Small intestine (tissue), 7 donors: Measurements from ENCODE around the gene SCNN1A. TPM values are rescaled to one million over a fixed set of nuclear protein-coding genes. Genes with fewer than 3 reads are reported as not detected.

Source experiments
- DNase-seq, 2 donors: peaks; one replicate each; pipeline versions ENCODE4 v3.0.0 to v3.0.0-alpha.2; 2013
- FAIRE-seq: peaks from 2 replicates; lab custom pipeline; 2012; peaks lifted over from hg19 to GRCh38; lab: Jason Lieb, UNC
- H3K27ac ChIP-seq, 3 donors: one replicate each; pipeline ENCODE4 v1.5.1; 2013; ENCODE audit warnings: low read length in 2 of 3, mild to moderate bottlenecking in 2 of 3, control low read depth in 1 of 3, inconsistent platforms in 1 of 3, low read depth in 1 of 3, moderate library complexity in 1 of 3
- H3K27me3 ChIP-seq, 3 donors: one replicate each; pipeline ENCODE4 v1.6.1; 2013; ENCODE audit warnings: low read length in 3 of 3, inconsistent platforms in 1 of 3; ENCODE audit not compliant: control insufficient read depth in 3 of 3, insufficient read depth in 3 of 3
- H3K36me3 ChIP-seq, 3 donors: one replicate each; pipeline ENCODE4 v1.6.1; 2013; ENCODE audit warnings: low read length in 3 of 3, inconsistent platforms in 1 of 3, low read depth in 1 of 3, mild to moderate bottlenecking in 1 of 3, moderate library complexity in 1 of 3; ENCODE audit not compliant: control insufficient read depth in 3 of 3, insufficient read depth in 2 of 3
- H3K4me1 ChIP-seq, 3 donors: one replicate each; pipeline ENCODE4 v1.6.1; 2013; ENCODE audit warnings: low read length in 2 of 3, inconsistent platforms in 1 of 3, low read depth in 1 of 3, mild to moderate bottlenecking in 1 of 3, moderate library complexity in 1 of 3; ENCODE audit not compliant: control insufficient read depth in 3 of 3, insufficient read depth in 2 of 3
- H3K4me3 ChIP-seq, 3 donors: one replicate each; pipeline ENCODE4 v1.5.1; 2013; ENCODE audit warnings: low read length in 3 of 3, control low read depth in 1 of 3, inconsistent platforms in 1 of 3, low read depth in 1 of 3, mild to moderate bottlenecking in 1 of 3, moderate library complexity in 1 of 3
- H3K9me3 ChIP-seq, 2 donors: one replicate each; pipeline ENCODE4 v1.6.1; 2013; ENCODE audit warnings: low read depth in 1 of 2, low read length in 1 of 2; ENCODE audit not compliant: control insufficient read depth in 2 of 2, insufficient read depth in 1 of 2
- WGBS, 3 donors: extraction: QIAGEN DNeasy Blood & Tissue Kit; methylation state at CpG; one replicate each; pipeline ENCODE4 v1.1.7; 2013; 5-methylcytosine and 5-hydroxymethylcytosine counted together
- polyA plus RNA-seq, 4 donors: library from polyadenylated mRNA; stranded (reverse) in 3 of 4; unstranded in 1 of 4; fragments of 200-250 nt in 3 of 4; fragments of 120-200 nt in 1 of 4; gene quantifications; one replicate each; pipeline versions ENCODE4 v1.2.1 to v1.2.3, GENCODE V29; 2013
- donor health status: healthy with polysubstance abuse.
- donor health status: control.
- donor health status: control.
- donor health status: Bipolar disorder and iron deficiency.
- donor health status: healthy.

SCNN1A gene
- polyA plus RNA-seq, 4 donors = 12.3 to 47.1 (median 16.6) TPM

GRCh38 chr12:6327229-6328041 is 47.9 kb downstream of the SCNN1A start:
- FAIRE-seq = no peak
- Histone ChIP-seq H3K9me3 (no peaks in the 10 kb centered on the region), H3K27me3 (no peaks in the 10 kb centered on the region), H3K4me3 (no peak overlapping the region), H3K27ac (peak overlapping the region in 2 of 3 donors; percentile 10 to 63), H3K4me1 (peaks cover 0 to 33% (median 7%) of the 10 kb centered on the region in 3 donors), H3K36me3 (peaks cover 19 to 91% (median 22%) of the 10 kb centered on the region in 3 donors)
- DNase-seq = no peak
- WGBS, 3 donors = 61 to 79% (median 75%) methylated on average over 32 to 33 of the region's 33 CpGs

GRCh38 chr12:6326316-6327228 is 48.8 kb downstream of the SCNN1A start:
- peak; percentile 51 to 57 for DNase-seq
- WGBS, 3 donors = 57 to 73% (median 70%) methylated on average over 21 of the region's 21 CpGs
- H3K9me3 ChIP-seq = no peaks in the 10 kb centered on the region
- H3K4me1 ChIP-seq = peaks cover 0 to 33% (median 7%) of the 10 kb centered on the region in 3 donors
- peak overlapping the region in 1 of 3 donors; percentile 63 for H3K27ac ChIP-seq
- H3K4me3 ChIP-seq = no peak overlapping the region
- H3K27me3 ChIP-seq = no peaks in the 10 kb centered on the region
- H3K36me3 ChIP-seq = peaks cover 19 to 90% (median 22%) of the 10 kb centered on the region in 3 donors
- no peak for FAIRE-seq

GRCh38 chr12:6324936-6325750 is 50.2 kb downstream of the SCNN1A start:
- 56 to 70% (median 58%) methylated on average over 6 of the region's 6 CpGs for WGBS, 3 donors
- FAIRE-seq = no peak
- Histone ChIP-seq H3K9me3 (no peaks in the 10 kb centered on the region), H3K4me3 (no peak overlapping the region), H3K27ac (peak overlapping the region in 1 of 3 donors; percentile 68), H3K4me1 (peaks cover 0 to 24% (median 7%) of the 10 kb centered on the region in 3 donors), H3K36me3 (peaks cover 11 to 90% (median 11%) of the 10 kb centered on the region in 3 donors), H3K27me3 (no peaks in the 10 kb centered on the region)
- DNase-seq = peak in 1 of 2 donors; percentile 37

- no peaks in the 10 kb centered on the region for H3K27me3 ChIP-seq
- peaks cover 3 to 90% (median 6%) of the 10 kb centered on the region in 3 donors for H3K36me3 ChIP-seq
- FAIRE-seq (no peak), DNase-seq (no peak)
- no peak overlapping the region for H3K4me3 ChIP-seq
- H3K9me3 ChIP-seq = no peaks in the 10 kb centered on the region
- H3K4me1 ChIP-seq = peaks cover 0 to 24% (median 7%) of the 10 kb centered on the region in 3 donors
- 43 to 52% (median 48%) methylated on average over 13 to 19 of the region's 19 CpGs for WGBS, 3 donors
- peak overlapping the region in 2 of 3 donors; percentile 63 to 82 for H3K27ac ChIP-seq
These were observed 51.2 kb downstream of the SCNN1A start for GRCh38 chr12:6323995-6324711.

- Histone ChIP-seq H3K4me3 (no peak overlapping the region), H3K4me1 (peaks cover 0 to 24% (median 7%) of the 10 kb centered on the region in 3 donors), H3K27ac (peak overlapping the region; percentile 42 to 82 (median 63)), H3K36me3 (peaks cover 0 to 90% (median 3%) of the 10 kb centered on the region in 3 donors), H3K27me3 (no peaks in the 10 kb centered on the region), H3K9me3 (no peaks in the 10 kb centered on the region)
- DNase-seq (peak; percentile 63 to 70), FAIRE-seq (no peak)
- WGBS, 3 donors = 16 to 38% (median 31%) methylated on average over 14 of the region's 14 CpGs
These were observed 51.9 kb downstream of the SCNN1A start for GRCh38 chr12:6323340-6323994.

- FAIRE-seq = no peak
- DNase-seq = no peak
- no peak overlapping the region for H3K4me3 ChIP-seq
- no peaks in the 10 kb centered on the region for H3K9me3 ChIP-seq
- peaks cover 0 to 90% (median 3%) of the 10 kb centered on the region in 3 donors for H3K36me3 ChIP-seq
- H3K27me3 ChIP-seq = no peaks in the 10 kb centered on the region
- H3K4me1 ChIP-seq = peaks cover 0 to 24% (median 7%) of the 10 kb centered on the region in 3 donors
- 41 to 46% (median 43%) methylated on average over 2 of the region's 2 CpGs for WGBS, 3 donors
- H3K27ac ChIP-seq = peak overlapping the region; percentile 42 to 82 (median 63)
These were observed 52.4 kb downstream of the SCNN1A start for GRCh38 chr12:6322969-6323339.

- 82 to 87% (median 87%) methylated on average over 4 of the region's 4 CpGs for WGBS, 3 donors
These were observed 53.0 kb downstream of the SCNN1A start for GRCh38 chr12:6322352-6322751.

More at GRCh38 chr12:6322352-6322751, 53.0 kb downstream of the SCNN1A start:
- H3K27ac ChIP-seq = peak overlapping the region in 2 of 3 donors; percentile 41 to 52
- no peaks in the 10 kb centered on the region for H3K9me3 ChIP-seq
- peaks cover 0 to 23% (median 7%) of the 10 kb centered on the region in 3 donors for H3K4me1 ChIP-seq
- no peak overlapping the region for H3K4me3 ChIP-seq
- DNase-seq (no peak), FAIRE-seq (no peak)
- no peaks in the 10 kb centered on the region for H3K27me3 ChIP-seq
- H3K36me3 ChIP-seq = peaks cover 0 to 90% (median 8%) of the 10 kb centered on the region in 3 donors
